ENCODE data around the gene KIF26B. TPM values are rescaled to one million over a fixed set of nuclear protein-coding genes. Genes with fewer than 3 reads are reported as not detected.

KIF26B gene
- polyA plus RNA-seq, 1 of the 3 experiments (the other 2 are of a cell fraction): 2.6 TPM

GRCh38 chr1:245132771-245133170 lies 22.0 kb upstream of the KIF26B start:
- no peaks in the 10 kb centered on the region for H3K4me1 ChIP-seq (ENCODE audit: control insufficient read depth in 1 of 2, insufficient read depth in 2 of 2, low read depth in 1 of 2, low read length in 1 of 2)
- no peaks in the 10 kb centered on the region for H3K27me3 ChIP-seq (ENCODE audit: insufficient read depth)
- H3K27ac ChIP-seq (ENCODE audit: low read depth in 2 of 2, low read length in 1 of 2): no peak overlapping the region
- no peak overlapping the region for H3K4me3 ChIP-seq (ENCODE audit: low read depth in 2 of 2, low read length in 1 of 2)
- TF ChIP-seq RAD21 (IDR thresholded peaks at IDR 0.05; ENCODE audit: low read length) (no peak), FOXJ3 (CRISPR knock-in tag; IDR thresholded peaks at IDR 0.05) (no peak), RCOR1 (IDR thresholded peaks at IDR 0.05; ENCODE audit: low read length) (no peak), IRF3 (IDR thresholded peaks at IDR 0.05; ENCODE audit: low read depth, low read length) (no peak), ELF1 (IDR thresholded peaks at IDR 0.05) (no peak), MAX (IDR thresholded peaks at IDR 0.05; ENCODE audit: low read depth) (no peak), TCF12 (IDR thresholded peaks at IDR 0.05) (no peak)
- H3K79me2 ChIP-seq (ENCODE audit: insufficient read depth): no peaks in the 10 kb centered on the region
- CTCF ChIA-PET: no interaction called here
- POLR2A ChIA-PET: no interaction called here
- 81% methylated on average over 11 of the region's 11 CpGs for WGBS (ENCODE audit: low lambda C conversion rate)
- no peak overlapping the region for H3K9ac ChIP-seq
- no peak overlapping the region for H2AFZ ChIP-seq (ENCODE audit: low read depth)
- H3F3A ChIP-seq (replicated peaks; ENCODE audit: insufficient read depth): no peaks in the 10 kb centered on the region
- no peaks in the 10 kb centered on the region for H4K20me1 ChIP-seq (ENCODE audit: insufficient read depth)
- H3K36me3 ChIP-seq (replicated peaks in 1 of 2; ENCODE audit: control insufficient read depth in 1 of 2, insufficient read depth in 2 of 2, low read length in 1 of 2): no peaks in the 10 kb centered on the region
- H3K9me3 ChIP-seq: no peaks in the 10 kb centered on the region
- H3K4me2 ChIP-seq: no peak overlapping the region
- DNase-seq: no peak
- no peaks in the 10 kb centered on the region for H3K9me2 ChIP-seq

GRCh38 chr1:245133995-245134715 lies 20.6 kb upstream of the KIF26B start:
- Histone ChIP-seq H3K4me3 (ENCODE audit: low read depth in 2 of 2, low read length in 1 of 2) (no peak overlapping the region), H3K27me3 (ENCODE audit: insufficient read depth) (no peaks in the 10 kb centered on the region; the same call in 1 of the 2 replicates), H3K9me2 (no peaks in the 10 kb centered on the region), H3F3A (replicated peaks; ENCODE audit: insufficient read depth) (no peaks in the 10 kb centered on the region), H3K36me3 (replicated peaks in 1 of 2; ENCODE audit: control insufficient read depth in 1 of 2, insufficient read depth in 2 of 2, low read length in 1 of 2) (no peaks in the 10 kb centered on the region), H3K9ac (no peak overlapping the region), H4K20me1 (ENCODE audit: insufficient read depth) (no peaks in the 10 kb centered on the region), H3K4me2 (no peak overlapping the region), H3K4me1 (ENCODE audit: control insufficient read depth in 1 of 2, insufficient read depth in 2 of 2, low read depth in 1 of 2, low read length in 1 of 2) (no peaks in the 10 kb centered on the region), H3K27ac (ENCODE audit: low read depth in 2 of 2, low read length in 1 of 2) (no peak overlapping the region), H2AFZ (ENCODE audit: low read depth) (no peak overlapping the region), H3K9me3 (no peaks in the 10 kb centered on the region), H3K79me2 (ENCODE audit: insufficient read depth) (no peaks in the 10 kb centered on the region)
- 72% methylated on average over 16 of the region's 17 CpGs for WGBS (ENCODE audit: low lambda C conversion rate)
- ChIA-PET POLR2A (no interaction called here), CTCF (no interaction called here)
- DNase-seq: peak; percentile 40
- TF ChIP-seq GATA2 (CRISPR knock-in tag; IDR thresholded peaks at IDR 0.05) (no peak), CHD2 (IDR thresholded peaks at IDR 0.05; ENCODE audit: low read length, partially characterized antibody) (no peak), MXI1 (IDR thresholded peaks at IDR 0.05; ENCODE audit: low read depth, low read length) (no peak), SMC3 (IDR thresholded peaks at IDR 0.05; ENCODE audit: low read depth, low read length) (no peak), TAF1 (IDR thresholded peaks at IDR 0.05; ENCODE audit: borderline replicate concordance, low read depth, low read length) (no peak), MEF2A (IDR thresholded peaks at IDR 0.05; ENCODE audit: borderline replicate concordance, low read depth) (no peak), EP300 (IDR thresholded peaks at IDR 0.05; ENCODE audit: borderline replicate concordance in 1 of 2, low read depth in 1 of 2, low read length in 1 of 2) (no peak), RXRA (IDR thresholded peaks at IDR 0.05; ENCODE audit: borderline replicate concordance, low read depth) (no peak), RAD21 (IDR thresholded peaks at IDR 0.05; ENCODE audit: low read length) (no peak), TCF12 (IDR thresholded peaks at IDR 0.05) (no peak), USF1 (IDR thresholded peaks at IDR 0.05; ENCODE audit: borderline replicate concordance, low read depth) (no peak), NRF1 (IDR thresholded peaks at IDR 0.05; ENCODE audit: low read depth, low read length) (no peak), ELF1 (IDR thresholded peaks at IDR 0.05) (no peak), YY1 (IDR thresholded peaks at IDR 0.05; ENCODE audit: low read depth) (no peak), REST (IDR thresholded peaks at IDR 0.05; ENCODE audit: low read depth, low read length) (no peak)

Measured in SK-N-SH (cell line).